Stimulated activated CD4-positive, alpha-beta T cell treated with anti-CD3 and anti-CD28 coated beads, Interleukin-15, amount 100 ng/mL, for 24 hours (primary cell): Measurements from ENCODE around the gene STX2.

Experiments used
- DNase-seq: peaks from one replicate; pipeline ENCODE4 v3.0.0-alpha.2; 2020

STX2 gene

GRCh38 chr12:130829391-130830245 is 9.4 kb downstream of the STX2 start:
- no peak for DNase-seq

GRCh38 chr12:130828895-130829294 is 10.2 kb downstream of the STX2 start:
- DNase-seq = no peak

GRCh38 chr12:130827432-130827831 is 11.6 kb downstream of the STX2 start:
- no peak for DNase-seq

GRCh38 chr12:130826151-130826801 is 12.8 kb downstream of the STX2 start:
- peak; percentile 81 for DNase-seq

- no peak for DNase-seq
Observed at GRCh38 chr12:130825771-130826150, 13.3 kb downstream of the STX2 start.

- no peak for DNase-seq
Observed at GRCh38 chr12:130819681-130820080, 19.4 kb downstream of the STX2 start.

GRCh38 chr12:130818635-130819576 is 20.1 kb downstream of the STX2 start:
- peak; percentile 85 for DNase-seq

GRCh38 chr12:130818272-130818634 is 20.8 kb downstream of the STX2 start:
- DNase-seq = no peak

GRCh38 chr12:130817804-130818203 is 21.2 kb downstream of the STX2 start:
- no peak for DNase-seq

- DNase-seq = no peak
Observed at GRCh38 chr12:130816097-130816496, 23.0 kb downstream of the STX2 start.

GRCh38 chr12:130815028-130815741 is 23.9 kb downstream of the STX2 start:
- DNase-seq = no peak

GRCh38 chr12:130813949-130814348 is 25.1 kb downstream of the STX2 start:
- DNase-seq = no peak

GRCh38 chr12:130813436-130813835 is 25.6 kb downstream of the STX2 start:
- no peak for DNase-seq

- DNase-seq = no peak
Observed at GRCh38 chr12:130809791-130810190, 29.3 kb downstream of the STX2 start.

GRCh38 chr12:130807309-130807708 is 31.7 kb downstream of the STX2 start:
- no peak for DNase-seq

- DNase-seq = no peak
Observed at GRCh38 chr12:130806574-130806973, 32.5 kb downstream of the STX2 start.

GRCh38 chr12:130805635-130806034 is 33.4 kb downstream of the STX2 start:
- no peak for DNase-seq

GRCh38 chr12:130804216-130804615 is 34.8 kb downstream of the STX2 start:
- no peak for DNase-seq

GRCh38 chr12:130803702-130804101 is 35.3 kb downstream of the STX2 start:
- no peak for DNase-seq

- no peak for DNase-seq
Observed at GRCh38 chr12:130800312-130800711, 38.7 kb downstream of the STX2 start.

- DNase-seq = no peak
Observed at GRCh38 chr12:130799051-130799450, 40.0 kb downstream of the STX2 start.

GRCh38 chr12:130796985-130797686 is 41.9 kb downstream of the STX2 start:
- DNase-seq = peak; percentile 64
